ENCODE measurements around the gene LCN10.

DNA sequence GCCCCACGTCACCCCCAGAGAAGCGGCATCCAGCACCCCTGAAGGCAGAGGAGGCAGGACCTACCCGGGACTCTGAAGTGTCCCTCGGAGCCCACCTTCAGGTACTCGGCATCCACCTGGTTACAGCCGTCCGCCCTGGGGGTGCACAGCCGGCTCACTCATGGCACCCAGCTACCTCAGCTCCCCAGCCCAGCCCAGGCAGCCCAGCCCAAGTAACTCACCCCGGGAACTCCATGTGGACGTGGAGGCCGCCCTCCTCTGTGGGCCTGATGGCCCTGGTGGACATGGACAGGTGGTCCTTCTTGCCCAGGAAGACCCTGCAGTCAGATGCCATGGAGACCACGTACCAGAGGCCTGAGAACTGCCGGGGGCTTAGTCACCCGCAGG is 20.9 kb upstream of the LCN10 start:
- TF ChIP-seq, protein P1, sequence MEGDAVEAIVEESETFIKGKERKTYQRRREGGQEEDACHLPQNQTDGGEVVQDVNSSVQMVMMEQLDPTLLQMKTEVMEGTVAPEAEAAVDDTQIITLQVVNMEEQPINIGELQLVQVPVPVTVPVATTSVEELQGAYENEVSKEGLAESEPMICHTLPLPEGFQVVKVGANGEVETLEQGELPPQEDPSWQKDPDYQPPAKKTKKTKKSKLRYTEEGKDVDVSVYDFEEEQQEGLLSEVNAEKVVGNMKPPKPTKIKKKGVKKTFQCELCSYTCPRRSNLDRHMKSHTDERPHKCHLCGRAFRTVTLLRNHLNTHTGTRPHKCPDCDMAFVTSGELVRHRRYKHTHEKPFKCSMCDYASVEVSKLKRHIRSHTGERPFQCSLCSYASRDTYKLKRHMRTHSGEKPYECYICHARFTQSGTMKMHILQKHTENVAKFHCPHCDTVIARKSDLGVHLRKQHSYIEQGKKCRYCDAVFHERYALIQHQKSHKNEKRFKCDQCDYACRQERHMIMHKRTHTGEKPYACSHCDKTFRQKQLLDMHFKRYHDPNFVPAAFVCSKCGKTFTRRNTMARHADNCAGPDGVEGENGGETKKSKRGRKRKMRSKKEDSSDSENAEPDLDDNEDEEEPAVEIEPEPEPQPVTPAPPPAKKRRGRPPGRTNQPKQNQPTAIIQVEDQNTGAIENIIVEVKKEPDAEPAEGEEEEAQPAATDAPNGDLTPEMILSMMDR (IDR thresholded peaks at IDR 0.05), result no peak
- TF ChIP-seq POLR2AphosphoS5 (IDR thresholded peaks at IDR 0.05; ENCODE audit: insufficient read depth in 1 of 2, low read depth in 1 of 2), result no peak
- no peak for TF ChIP-seq POLR2A (IDR thresholded peaks at IDR 0.05)

Measured in vagina (tissue), 2 donors.